ENCODE measurements around the gene MRPL37.

DNA sequence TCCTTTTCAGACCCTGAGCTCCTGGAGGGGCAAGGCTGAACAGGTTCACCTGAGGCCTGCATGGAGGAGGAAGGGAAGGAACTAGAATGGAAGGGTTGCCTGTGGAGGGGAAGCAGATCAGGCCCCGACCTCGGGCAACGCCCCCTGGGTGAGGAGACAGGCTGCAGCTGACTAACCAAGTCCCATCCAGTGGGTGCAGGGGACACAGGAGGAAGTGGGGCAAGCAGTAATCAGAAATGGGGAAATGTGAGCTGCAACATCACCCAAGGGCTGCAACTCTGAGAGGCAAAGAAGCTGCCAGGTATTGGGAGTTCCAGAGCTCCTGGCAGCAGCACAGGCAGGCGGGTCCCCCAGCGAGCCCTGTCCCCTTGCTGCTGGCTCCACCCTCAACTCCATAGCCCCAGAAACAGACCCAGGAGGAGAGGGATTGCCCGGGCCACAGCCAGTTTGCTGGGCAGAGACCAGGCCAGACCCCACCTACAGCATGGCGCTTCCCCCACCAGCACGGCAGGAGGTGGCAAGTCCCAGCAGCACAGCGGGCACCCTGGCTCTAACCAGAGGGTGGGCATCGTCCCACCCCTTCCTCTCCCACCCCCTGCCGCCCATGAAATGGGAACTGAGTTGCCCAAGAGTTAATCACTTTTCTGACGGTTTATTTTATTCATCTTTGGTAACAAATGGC is 38.5 kb downstream of the MRPL37 start:
- TF ChIP-seq, protein P1, sequence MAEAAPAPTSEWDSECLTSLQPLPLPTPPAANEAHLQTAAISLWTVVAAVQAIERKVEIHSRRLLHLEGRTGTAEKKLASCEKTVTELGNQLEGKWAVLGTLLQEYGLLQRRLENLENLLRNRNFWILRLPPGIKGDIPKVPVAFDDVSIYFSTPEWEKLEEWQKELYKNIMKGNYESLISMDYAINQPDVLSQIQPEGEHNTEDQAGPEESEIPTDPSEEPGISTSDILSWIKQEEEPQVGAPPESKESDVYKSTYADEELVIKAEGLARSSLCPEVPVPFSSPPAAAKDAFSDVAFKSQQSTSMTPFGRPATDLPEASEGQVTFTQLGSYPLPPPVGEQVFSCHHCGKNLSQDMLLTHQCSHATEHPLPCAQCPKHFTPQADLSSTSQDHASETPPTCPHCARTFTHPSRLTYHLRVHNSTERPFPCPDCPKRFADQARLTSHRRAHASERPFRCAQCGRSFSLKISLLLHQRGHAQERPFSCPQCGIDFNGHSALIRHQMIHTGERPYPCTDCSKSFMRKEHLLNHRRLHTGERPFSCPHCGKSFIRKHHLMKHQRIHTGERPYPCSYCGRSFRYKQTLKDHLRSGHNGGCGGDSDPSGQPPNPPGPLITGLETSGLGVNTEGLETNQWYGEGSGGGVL (tag by site-specific recombination; IDR thresholded peaks at IDR 0.05) = no peak
- TF ChIP-seq KLF1 (tag by site-specific recombination; IDR thresholded peaks at IDR 0.05) (no peak), ZBTB21 (tag by site-specific recombination; IDR thresholded peaks at IDR 0.05) (no peak), ZNF274 (IDR thresholded peaks at IDR 0.05; ENCODE audit: low read length) (no peak), ZNF274 (tag by site-specific recombination; IDR thresholded peaks at IDR 0.05; ENCODE audit: borderline replicate concordance) (no peak), SP2 (tag by site-specific recombination; IDR thresholded peaks at IDR 0.05) (no peak), ZNF146 (tag by site-specific recombination; IDR thresholded peaks at IDR 0.05) (no peak), ZNF521 (tag by site-specific recombination; IDR thresholded peaks at IDR 0.05) (no peak)
- TF ChIP-seq, protein P2, sequence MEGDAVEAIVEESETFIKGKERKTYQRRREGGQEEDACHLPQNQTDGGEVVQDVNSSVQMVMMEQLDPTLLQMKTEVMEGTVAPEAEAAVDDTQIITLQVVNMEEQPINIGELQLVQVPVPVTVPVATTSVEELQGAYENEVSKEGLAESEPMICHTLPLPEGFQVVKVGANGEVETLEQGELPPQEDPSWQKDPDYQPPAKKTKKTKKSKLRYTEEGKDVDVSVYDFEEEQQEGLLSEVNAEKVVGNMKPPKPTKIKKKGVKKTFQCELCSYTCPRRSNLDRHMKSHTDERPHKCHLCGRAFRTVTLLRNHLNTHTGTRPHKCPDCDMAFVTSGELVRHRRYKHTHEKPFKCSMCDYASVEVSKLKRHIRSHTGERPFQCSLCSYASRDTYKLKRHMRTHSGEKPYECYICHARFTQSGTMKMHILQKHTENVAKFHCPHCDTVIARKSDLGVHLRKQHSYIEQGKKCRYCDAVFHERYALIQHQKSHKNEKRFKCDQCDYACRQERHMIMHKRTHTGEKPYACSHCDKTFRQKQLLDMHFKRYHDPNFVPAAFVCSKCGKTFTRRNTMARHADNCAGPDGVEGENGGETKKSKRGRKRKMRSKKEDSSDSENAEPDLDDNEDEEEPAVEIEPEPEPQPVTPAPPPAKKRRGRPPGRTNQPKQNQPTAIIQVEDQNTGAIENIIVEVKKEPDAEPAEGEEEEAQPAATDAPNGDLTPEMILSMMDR (tag by site-specific recombination; IDR thresholded peaks at IDR 0.05) = no peak
- TF ChIP-seq, protein P3, sequence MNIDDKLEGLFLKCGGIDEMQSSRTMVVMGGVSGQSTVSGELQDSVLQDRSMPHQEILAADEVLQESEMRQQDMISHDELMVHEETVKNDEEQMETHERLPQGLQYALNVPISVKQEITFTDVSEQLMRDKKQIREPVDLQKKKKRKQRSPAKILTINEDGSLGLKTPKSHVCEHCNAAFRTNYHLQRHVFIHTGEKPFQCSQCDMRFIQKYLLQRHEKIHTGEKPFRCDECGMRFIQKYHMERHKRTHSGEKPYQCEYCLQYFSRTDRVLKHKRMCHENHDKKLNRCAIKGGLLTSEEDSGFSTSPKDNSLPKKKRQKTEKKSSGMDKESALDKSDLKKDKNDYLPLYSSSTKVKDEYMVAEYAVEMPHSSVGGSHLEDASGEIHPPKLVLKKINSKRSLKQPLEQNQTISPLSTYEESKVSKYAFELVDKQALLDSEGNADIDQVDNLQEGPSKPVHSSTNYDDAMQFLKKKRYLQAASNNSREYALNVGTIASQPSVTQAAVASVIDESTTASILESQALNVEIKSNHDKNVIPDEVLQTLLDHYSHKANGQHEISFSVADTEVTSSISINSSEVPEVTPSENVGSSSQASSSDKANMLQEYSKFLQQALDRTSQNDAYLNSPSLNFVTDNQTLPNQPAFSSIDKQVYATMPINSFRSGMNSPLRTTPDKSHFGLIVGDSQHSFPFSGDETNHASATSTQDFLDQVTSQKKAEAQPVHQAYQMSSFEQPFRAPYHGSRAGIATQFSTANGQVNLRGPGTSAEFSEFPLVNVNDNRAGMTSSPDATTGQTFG (tag by site-specific recombination; IDR thresholded peaks at IDR 0.05; ENCODE audit: borderline replicate concordance) = no peak
- TF ChIP-seq, protein P4, sequence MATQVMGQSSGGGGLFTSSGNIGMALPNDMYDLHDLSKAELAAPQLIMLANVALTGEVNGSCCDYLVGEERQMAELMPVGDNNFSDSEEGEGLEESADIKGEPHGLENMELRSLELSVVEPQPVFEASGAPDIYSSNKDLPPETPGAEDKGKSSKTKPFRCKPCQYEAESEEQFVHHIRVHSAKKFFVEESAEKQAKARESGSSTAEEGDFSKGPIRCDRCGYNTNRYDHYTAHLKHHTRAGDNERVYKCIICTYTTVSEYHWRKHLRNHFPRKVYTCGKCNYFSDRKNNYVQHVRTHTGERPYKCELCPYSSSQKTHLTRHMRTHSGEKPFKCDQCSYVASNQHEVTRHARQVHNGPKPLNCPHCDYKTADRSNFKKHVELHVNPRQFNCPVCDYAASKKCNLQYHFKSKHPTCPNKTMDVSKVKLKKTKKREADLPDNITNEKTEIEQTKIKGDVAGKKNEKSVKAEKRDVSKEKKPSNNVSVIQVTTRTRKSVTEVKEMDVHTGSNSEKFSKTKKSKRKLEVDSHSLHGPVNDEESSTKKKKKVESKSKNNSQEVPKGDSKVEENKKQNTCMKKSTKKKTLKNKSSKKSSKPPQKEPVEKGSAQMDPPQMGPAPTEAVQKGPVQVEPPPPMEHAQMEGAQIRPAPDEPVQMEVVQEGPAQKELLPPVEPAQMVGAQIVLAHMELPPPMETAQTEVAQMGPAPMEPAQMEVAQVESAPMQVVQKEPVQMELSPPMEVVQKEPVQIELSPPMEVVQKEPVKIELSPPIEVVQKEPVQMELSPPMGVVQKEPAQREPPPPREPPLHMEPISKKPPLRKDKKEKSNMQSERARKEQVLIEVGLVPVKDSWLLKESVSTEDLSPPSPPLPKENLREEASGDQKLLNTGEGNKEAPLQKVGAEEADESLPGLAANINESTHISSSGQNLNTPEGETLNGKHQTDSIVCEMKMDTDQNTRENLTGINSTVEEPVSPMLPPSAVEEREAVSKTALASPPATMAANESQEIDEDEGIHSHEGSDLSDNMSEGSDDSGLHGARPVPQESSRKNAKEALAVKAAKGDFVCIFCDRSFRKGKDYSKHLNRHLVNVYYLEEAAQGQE (tag by site-specific recombination; IDR thresholded peaks at IDR 0.05) = no peak

Data from HEK293 (cell line).